ENCODE measurements around the gene RRAS. TPM values are rescaled to one million over a fixed set of nuclear protein-coding genes. Genes with fewer than 3 reads are reported as not detected.

Gene RRAS
- polyA plus RNA-seq, 1 of the 3 experiments (the other 2 are of a cell fraction) = 141 TPM

DNA sequence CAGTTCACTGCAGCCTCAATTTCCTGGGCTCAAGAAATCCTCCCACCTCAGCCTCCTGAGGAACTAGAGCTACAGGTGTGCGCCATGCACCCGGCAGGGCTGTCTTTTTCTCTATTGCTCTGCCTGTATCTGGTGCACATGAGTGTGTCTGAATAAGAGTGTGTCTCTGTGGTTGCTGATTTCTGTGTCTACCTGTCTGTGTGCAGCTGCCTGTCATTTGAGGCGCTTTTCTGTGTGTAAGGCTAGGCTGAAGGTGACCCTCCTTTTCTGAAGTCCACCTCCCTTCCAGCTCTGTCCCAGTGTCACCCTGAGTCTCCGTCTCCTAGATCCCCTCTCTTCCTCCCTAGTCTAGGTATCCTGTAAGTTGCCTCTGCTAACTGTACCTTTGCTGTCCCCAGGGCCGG is 50.4 kb downstream of the RRAS start:
- no peak overlapping the region for H2AFZ ChIP-seq (ENCODE audit: low read depth)
- no peak for DNase-seq
- H3K9me3 ChIP-seq = no peaks in the 10 kb centered on the region
- POLR2A ChIA-PET = interaction anchor here (1.5 kb wide), 1 partner anchor 9 kb away, joined by 11 read pairs; the partner anchor contains the start of genes NOSIP and PRRG2
- no peak overlapping the region for H3K4me3 ChIP-seq (ENCODE audit: low read depth in 2 of 2, low read length in 1 of 2)
- WGBS (ENCODE audit: low lambda C conversion rate) = 69% methylated on average over 5 of the region's 5 CpGs
- CTCF ChIA-PET = interaction anchor here (0.9 to 1.5 kb wide), 3 partner anchors 19 to 83 kb away, joined by 3 to 7 read pairs (median 4); no protein-coding TSS in a partner anchor
- H3K4me1 ChIP-seq (ENCODE audit: control insufficient read depth in 1 of 2, insufficient read depth in 2 of 2, low read depth in 1 of 2, low read length in 1 of 2) = peaks cover 0 to 21% of the 10 kb centered on the region in 2 experiments; a peak in 1 of 4 replicates
- no peaks in the 10 kb centered on the region for H3K9me2 ChIP-seq
- peaks cover 29% of the 10 kb centered on the region for H3F3A ChIP-seq (replicated peaks; ENCODE audit: insufficient read depth)
- peak overlapping the region in 1 of 2 experiments; percentile 5; a peak in 1 of 4 replicates for H3K27ac ChIP-seq (ENCODE audit: low read depth in 2 of 2, low read length in 1 of 2)
- H3K36me3 ChIP-seq (replicated peaks in 1 of 2; ENCODE audit: control insufficient read depth in 1 of 2, insufficient read depth in 2 of 2, low read length in 1 of 2) = peaks cover 8% of the 10 kb centered on the region in 2 experiments
- TF ChIP-seq JUND (IDR thresholded peaks at IDR 0.05) (no peak), GABPA (IDR thresholded peaks at IDR 0.05; ENCODE audit: low read depth) (no peak), SIN3A (IDR thresholded peaks at IDR 0.05; ENCODE audit: borderline replicate concordance, low read depth, low read length) (no peak), CHD2 (IDR thresholded peaks at IDR 0.05; ENCODE audit: low read length, partially characterized antibody) (no peak), FOXM1 (IDR thresholded peaks at IDR 0.05; ENCODE audit: low read depth) (no peak), FOSL2 (IDR thresholded peaks at IDR 0.05; ENCODE audit: borderline replicate concordance, low read depth) (no peak), POLR2AphosphoS5 (IDR thresholded peaks at IDR 0.05; ENCODE audit: low read depth, low read length) (no peak), EZH2phosphoT487 (IDR thresholded peaks at IDR 0.05; ENCODE audit: borderline replicate concordance, low read depth) (no peak), RCOR1 (IDR thresholded peaks at IDR 0.05; ENCODE audit: low read length) (no peak), RFX5 (IDR thresholded peaks at IDR 0.05; ENCODE audit: low read length) (no peak), RAD21 (IDR thresholded peaks at IDR 0.05; ENCODE audit: low read length) (no peak)
- TF ChIP-seq, protein P1, sequence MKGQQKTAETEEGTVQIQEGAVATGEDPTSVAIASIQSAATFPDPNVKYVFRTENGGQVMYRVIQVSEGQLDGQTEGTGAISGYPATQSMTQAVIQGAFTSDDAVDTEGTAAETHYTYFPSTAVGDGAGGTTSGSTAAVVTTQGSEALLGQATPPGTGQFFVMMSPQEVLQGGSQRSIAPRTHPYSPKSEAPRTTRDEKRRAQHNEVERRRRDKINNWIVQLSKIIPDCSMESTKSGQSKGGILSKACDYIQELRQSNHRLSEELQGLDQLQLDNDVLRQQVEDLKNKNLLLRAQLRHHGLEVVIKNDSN (IDR thresholded peaks at IDR 0.05; ENCODE audit: borderline replicate concordance, low read depth) = no peak
- TF ChIP-seq, protein P2, sequence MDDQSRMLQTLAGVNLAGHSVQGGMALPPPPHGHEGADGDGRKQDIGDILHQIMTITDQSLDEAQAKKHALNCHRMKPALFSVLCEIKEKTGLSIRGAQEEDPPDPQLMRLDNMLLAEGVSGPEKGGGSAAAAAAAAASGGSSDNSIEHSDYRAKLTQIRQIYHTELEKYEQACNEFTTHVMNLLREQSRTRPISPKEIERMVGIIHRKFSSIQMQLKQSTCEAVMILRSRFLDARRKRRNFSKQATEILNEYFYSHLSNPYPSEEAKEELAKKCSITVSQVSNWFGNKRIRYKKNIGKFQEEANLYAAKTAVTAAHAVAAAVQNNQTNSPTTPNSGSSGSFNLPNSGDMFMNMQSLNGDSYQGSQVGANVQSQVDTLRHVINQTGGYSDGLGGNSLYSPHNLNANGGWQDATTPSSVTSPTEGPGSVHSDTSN (IDR thresholded peaks at IDR 0.05) = no peak
- TF ChIP-seq, protein P3, sequence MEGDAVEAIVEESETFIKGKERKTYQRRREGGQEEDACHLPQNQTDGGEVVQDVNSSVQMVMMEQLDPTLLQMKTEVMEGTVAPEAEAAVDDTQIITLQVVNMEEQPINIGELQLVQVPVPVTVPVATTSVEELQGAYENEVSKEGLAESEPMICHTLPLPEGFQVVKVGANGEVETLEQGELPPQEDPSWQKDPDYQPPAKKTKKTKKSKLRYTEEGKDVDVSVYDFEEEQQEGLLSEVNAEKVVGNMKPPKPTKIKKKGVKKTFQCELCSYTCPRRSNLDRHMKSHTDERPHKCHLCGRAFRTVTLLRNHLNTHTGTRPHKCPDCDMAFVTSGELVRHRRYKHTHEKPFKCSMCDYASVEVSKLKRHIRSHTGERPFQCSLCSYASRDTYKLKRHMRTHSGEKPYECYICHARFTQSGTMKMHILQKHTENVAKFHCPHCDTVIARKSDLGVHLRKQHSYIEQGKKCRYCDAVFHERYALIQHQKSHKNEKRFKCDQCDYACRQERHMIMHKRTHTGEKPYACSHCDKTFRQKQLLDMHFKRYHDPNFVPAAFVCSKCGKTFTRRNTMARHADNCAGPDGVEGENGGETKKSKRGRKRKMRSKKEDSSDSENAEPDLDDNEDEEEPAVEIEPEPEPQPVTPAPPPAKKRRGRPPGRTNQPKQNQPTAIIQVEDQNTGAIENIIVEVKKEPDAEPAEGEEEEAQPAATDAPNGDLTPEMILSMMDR (IDR thresholded peaks at IDR 0.05) = no peak
- TF ChIP-seq, protein P4, sequence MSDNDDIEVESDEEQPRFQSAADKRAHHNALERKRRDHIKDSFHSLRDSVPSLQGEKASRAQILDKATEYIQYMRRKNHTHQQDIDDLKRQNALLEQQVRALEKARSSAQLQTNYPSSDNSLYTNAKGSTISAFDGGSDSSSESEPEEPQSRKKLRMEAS (IDR thresholded peaks at IDR 0.05; ENCODE audit: low read depth) = no peak
- no peak overlapping the region for H3K9ac ChIP-seq
- no peak overlapping the region for H3K4me2 ChIP-seq
- H3K27me3 ChIP-seq (ENCODE audit: insufficient read depth) = no peaks in the 10 kb centered on the region
- peaks cover 29% of the 10 kb centered on the region for H3K79me2 ChIP-seq (ENCODE audit: insufficient read depth)
- H4K20me1 ChIP-seq (ENCODE audit: insufficient read depth) = peaks cover 21% of the 10 kb centered on the region

Data from SK-N-SH (cell line).